OCI-LY3 (cell line): ENCODE data around the gene ACTR1A.

ENCODE experiments used
- H2AFZ ChIP-seq: fragments of 200-600, 300-600 bp; shearing (Covaris generic); 2 replicates; pipeline ENCODE4 v1.6.0; 2014; ENCODE audit warnings: antibody characterized with exemption, low read depth, low read length
- H3K27ac ChIP-seq: fragments of 200-600, 300-600 bp; sonication (generic); 2 replicates; pipeline ENCODE4 v1.5.1; 2014; ENCODE audit warnings: mild to moderate bottlenecking, low read length, moderate library complexity, mixed read lengths
- H3K27me3 ChIP-seq: fragments of 200-600, 300-600 bp; sonication (generic); 2 replicates; pipeline ENCODE4 v1.6.1; 2014; ENCODE audit warnings: low read depth, low read length, mixed read lengths
- H3K36me3 ChIP-seq: fragments of 200-600, 300-600 bp; sonication (generic); replicated peaks from 2 replicates; pipeline ENCODE3; 2014; ENCODE audit warnings: low read depth, low read length, mixed read lengths
- H3K4me1 ChIP-seq: fragments of 300-600, 200-600 bp; sonication (generic); 2 replicates; pipeline ENCODE4 v1.6.1; 2014; ENCODE audit warnings: low read length, mixed read lengths
- H3K4me2 ChIP-seq: fragments of 200-600, 300-600 bp; sonication (generic); 2 replicates; pipeline ENCODE4 v1.6.1; 2014; ENCODE audit warnings: low read length, mixed read lengths
- H3K4me3 ChIP-seq: fragments of 300-600, 200-600 bp; sonication (generic); 2 replicates; pipeline ENCODE4 v1.5.1; 2014; ENCODE audit warnings: antibody characterized with exemption, mild to moderate bottlenecking, low read length, moderate library complexity
- H3K79me2 ChIP-seq: fragments of 300-600, 200-600 bp; shearing (Covaris generic); 2 replicates; pipeline ENCODE4 v1.6.1; 2014; ENCODE audit warnings: mild to moderate bottlenecking, low read length, mixed read lengths
- H3K9ac ChIP-seq: fragments of 300-600, 200-600 bp; shearing (Covaris generic); 2 replicates; pipeline ENCODE4 v1.6.0; 2014; ENCODE audit warnings: mild to moderate bottlenecking, low read length, moderate library complexity
- H3K9me3 ChIP-seq: fragments of 200-600, 300-600 bp; shearing (Covaris generic); 2 replicates; pipeline ENCODE4 v1.6.1; 2014; ENCODE audit warnings: low read length, mixed read lengths; ENCODE audit not compliant: insufficient read depth
- H4K20me1 ChIP-seq: fragments of 200-600, 300-600 bp; sonication (generic); 2 replicates; pipeline ENCODE4 v1.6.1; 2016; ENCODE audit warnings: low read length, mixed read lengths; ENCODE audit not compliant: insufficient read depth
- EZH2phosphoT487 ChIP-seq: fragments of 200-600 bp; shearing (Covaris generic); IDR thresholded peaks from 2 replicates; pipeline ENCODE4 v1.6.1; 2018; ENCODE audit warnings: antibody characterized with exemption, mixed run types, low read depth
- TF ChIP-seq, protein P1 (sequence below): fragments of 200-600, 300-600 bp; sonication (generic); IDR thresholded peaks from 2 replicates; pipeline ENCODE4 v1.5.1; 2014; ENCODE audit warnings: antibody characterized with exemption, low read length, low read depth

Gene ACTR1A

DNA sequence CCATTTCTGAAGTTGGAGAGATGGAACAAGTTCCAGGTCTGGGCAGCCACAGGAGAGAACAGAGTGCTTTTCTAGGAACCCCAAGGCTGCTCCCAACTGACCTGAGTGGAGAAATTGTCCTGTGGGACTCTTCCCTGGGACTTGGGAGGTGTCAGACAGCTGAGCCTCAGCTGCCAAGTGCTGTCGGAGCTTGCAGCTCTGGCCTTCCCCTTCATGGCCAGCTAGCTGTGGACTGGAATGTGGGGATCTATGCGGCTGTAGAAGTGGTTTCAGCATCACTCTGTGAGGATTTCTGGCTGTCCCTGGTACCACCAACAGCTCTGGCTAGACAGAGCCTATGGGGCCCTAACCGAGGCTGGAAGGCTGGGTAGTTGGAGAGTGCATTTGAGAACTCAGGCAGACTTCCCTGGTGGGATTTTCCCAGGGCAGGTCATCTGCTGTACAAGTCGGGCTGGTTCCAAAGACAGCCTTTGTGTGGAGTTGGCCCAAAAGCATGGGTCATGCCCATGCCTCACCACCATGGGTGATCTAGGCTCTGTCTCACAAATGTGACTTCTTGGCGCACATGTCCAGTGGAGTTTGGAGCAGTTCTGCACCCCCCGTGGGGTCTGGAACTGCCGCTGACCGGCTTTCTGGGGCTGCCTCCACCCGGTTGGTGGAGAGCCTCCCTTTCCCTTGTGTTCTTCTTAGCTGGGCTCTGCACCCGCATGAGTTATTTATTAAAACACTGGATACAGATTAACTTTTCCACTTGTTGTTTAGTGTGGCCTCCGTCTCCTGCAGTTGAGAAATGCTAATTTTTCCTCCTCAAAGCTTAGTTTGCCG lies 12.2 kb upstream of the ACTR1A start:
- H3K9ac ChIP-seq = no peak overlapping the region
- no peak overlapping the region for H2AFZ ChIP-seq
- H3K79me2 ChIP-seq = no peaks in the 10 kb centered on the region
- H3K4me3 ChIP-seq = no peak overlapping the region
- H3K27me3 ChIP-seq = no peaks in the 10 kb centered on the region
- H3K9me3 ChIP-seq = no peaks in the 10 kb centered on the region
- no peaks in the 10 kb centered on the region for H4K20me1 ChIP-seq
- no peak overlapping the region for H3K4me2 ChIP-seq
- no peak overlapping the region for H3K27ac ChIP-seq
- no peaks in the 10 kb centered on the region for H3K36me3 ChIP-seq
- no peak for TF ChIP-seq EZH2phosphoT487
- TF ChIP-seq, protein P1, sequence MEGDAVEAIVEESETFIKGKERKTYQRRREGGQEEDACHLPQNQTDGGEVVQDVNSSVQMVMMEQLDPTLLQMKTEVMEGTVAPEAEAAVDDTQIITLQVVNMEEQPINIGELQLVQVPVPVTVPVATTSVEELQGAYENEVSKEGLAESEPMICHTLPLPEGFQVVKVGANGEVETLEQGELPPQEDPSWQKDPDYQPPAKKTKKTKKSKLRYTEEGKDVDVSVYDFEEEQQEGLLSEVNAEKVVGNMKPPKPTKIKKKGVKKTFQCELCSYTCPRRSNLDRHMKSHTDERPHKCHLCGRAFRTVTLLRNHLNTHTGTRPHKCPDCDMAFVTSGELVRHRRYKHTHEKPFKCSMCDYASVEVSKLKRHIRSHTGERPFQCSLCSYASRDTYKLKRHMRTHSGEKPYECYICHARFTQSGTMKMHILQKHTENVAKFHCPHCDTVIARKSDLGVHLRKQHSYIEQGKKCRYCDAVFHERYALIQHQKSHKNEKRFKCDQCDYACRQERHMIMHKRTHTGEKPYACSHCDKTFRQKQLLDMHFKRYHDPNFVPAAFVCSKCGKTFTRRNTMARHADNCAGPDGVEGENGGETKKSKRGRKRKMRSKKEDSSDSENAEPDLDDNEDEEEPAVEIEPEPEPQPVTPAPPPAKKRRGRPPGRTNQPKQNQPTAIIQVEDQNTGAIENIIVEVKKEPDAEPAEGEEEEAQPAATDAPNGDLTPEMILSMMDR = no peak
- peaks cover 14% of the 10 kb centered on the region for H3K4me1 ChIP-seq

DNA sequence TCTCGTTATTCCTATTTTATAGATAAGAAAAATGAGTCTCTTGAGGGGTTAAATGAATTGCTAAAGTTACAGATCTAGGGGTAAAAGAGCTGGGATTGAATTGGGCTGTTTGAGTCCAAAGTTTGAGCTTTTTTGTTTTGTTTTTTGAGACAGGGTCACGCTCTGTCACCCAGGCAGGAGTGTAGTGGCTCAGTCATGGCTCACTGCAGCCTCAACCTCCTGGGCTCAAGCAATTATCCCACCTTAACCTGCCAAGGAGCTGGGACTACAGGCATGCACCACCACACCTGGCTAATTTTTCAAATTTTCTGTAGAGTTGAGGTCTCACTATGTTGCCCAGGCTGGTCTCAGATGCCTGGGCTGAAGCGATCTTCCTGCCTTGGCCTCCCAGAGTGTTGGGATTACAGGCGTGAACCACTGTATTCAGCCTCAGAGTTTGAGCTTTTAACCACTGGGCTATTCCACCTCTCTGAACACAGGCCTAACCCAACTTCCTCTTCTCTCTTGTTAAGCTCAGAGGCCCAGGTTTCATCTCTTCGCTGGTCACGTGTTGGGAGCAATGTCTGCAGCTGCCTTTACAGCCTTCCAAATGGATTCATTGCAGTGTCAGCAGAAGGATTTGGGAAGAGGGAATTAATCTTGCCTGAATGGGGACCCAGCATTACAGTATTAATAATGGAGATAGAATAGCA lies 9.2 kb upstream of the ACTR1A start:
- no peaks in the 10 kb centered on the region for H4K20me1 ChIP-seq
- H3K27ac ChIP-seq = peak overlapping the region; percentile 70
- no peaks in the 10 kb centered on the region for H3K27me3 ChIP-seq
- TF ChIP-seq EZH2phosphoT487 = no peak
- TF ChIP-seq, protein P1 = no peak
- peaks cover 14% of the 10 kb centered on the region for H3K4me1 ChIP-seq
- H3K36me3 ChIP-seq = no peaks in the 10 kb centered on the region
- peak overlapping the region; percentile 23 for H3K9ac ChIP-seq
- peak overlapping the region; percentile 55 for H3K4me2 ChIP-seq
- H3K9me3 ChIP-seq = no peaks in the 10 kb centered on the region
- H2AFZ ChIP-seq = no peak overlapping the region
- no peak overlapping the region for H3K4me3 ChIP-seq
- no peaks in the 10 kb centered on the region for H3K79me2 ChIP-seq

DNA sequence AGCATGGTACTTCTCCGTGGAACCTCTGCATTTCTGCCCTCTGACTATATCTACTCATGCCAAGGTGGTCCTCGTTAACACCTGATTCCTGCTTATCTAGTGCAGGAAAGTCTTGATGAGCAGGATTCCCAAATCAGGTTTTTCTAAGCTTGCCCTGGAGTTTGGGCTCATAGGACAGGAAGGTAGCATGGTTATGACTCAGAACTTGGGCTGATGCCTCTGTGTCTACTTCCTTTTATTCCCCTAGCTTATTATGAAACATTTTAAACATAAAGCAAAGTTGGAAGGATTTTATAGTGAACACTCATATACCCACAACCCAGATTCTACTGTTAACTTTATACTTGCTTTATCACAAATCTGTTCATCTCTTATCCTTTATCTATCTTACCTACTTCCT lies 6.9 kb upstream of the ACTR1A start:
- H3K27ac ChIP-seq = no peak overlapping the region
- H3K36me3 ChIP-seq = peaks cover 2% of the 10 kb centered on the region
- H3K79me2 ChIP-seq = peaks cover 12% of the 10 kb centered on the region
- no peak for TF ChIP-seq EZH2phosphoT487
- TF ChIP-seq, protein P1 = no peak
- H3K4me2 ChIP-seq = no peak overlapping the region
- no peak overlapping the region for H3K9ac ChIP-seq
- no peak overlapping the region for H2AFZ ChIP-seq
- 0 out of 2 replicates have a peak, but pooled peaks cover 3% of the 10 kb centered on the region for H4K20me1 ChIP-seq
- H3K9me3 ChIP-seq = no peaks in the 10 kb centered on the region
- H3K27me3 ChIP-seq = no peaks in the 10 kb centered on the region
- H3K4me3 ChIP-seq = no peak overlapping the region
- H3K4me1 ChIP-seq = peaks cover 18% of the 10 kb centered on the region

DNA sequence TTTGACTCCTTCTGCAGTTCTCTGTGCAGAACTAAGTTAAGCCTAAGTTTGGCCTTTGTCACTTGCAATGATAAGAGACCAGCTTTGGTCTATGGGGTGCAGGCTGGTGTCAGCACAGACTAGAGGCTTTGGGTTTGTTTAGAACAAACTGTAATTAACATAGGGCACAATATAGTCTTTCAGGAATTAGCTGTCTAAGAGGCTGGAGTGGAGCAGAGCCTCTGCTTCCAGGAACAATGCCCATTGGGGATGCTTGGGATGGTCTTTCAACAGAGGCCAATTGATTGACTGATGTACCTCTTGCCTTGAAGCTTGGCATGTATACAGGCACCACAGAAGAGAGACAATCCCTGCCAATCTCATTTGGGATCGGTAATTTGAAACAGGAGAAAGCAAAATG lies 6.0 kb upstream of the ACTR1A start:
- TF ChIP-seq, protein P1 = no peak
- no peak for TF ChIP-seq EZH2phosphoT487
- Histone ChIP-seq H3K4me3 (no peak overlapping the region), H4K20me1 (0 out of 2 replicates have a peak, but pooled peaks cover 3% of the 10 kb centered on the region), H3K79me2 (peaks cover 16% of the 10 kb centered on the region), H3K27me3 (no peaks in the 10 kb centered on the region), H3K4me1 (peaks cover 18% of the 10 kb centered on the region), H3K9ac (no peak overlapping the region), H3K4me2 (no peak overlapping the region), H2AFZ (no peak overlapping the region), H3K36me3 (peaks cover 2% of the 10 kb centered on the region), H3K27ac (no peak overlapping the region), H3K9me3 (no peaks in the 10 kb centered on the region)
